Endodermal cell (in vitro differentiated cells): ENCODE results near the gene TTC13. TPM values are rescaled to one million over a fixed set of nuclear protein-coding genes. Genes with fewer than 3 reads are reported as not detected.

Experiments
- DNase-seq: peaks from one replicate; pipeline ENCODE4 v3.0.0-alpha.2; 2017
- H3K27ac ChIP-seq: 2 replicates; pipeline ENCODE4 v1.5.1; 2013; ENCODE audit warnings: mild to moderate bottlenecking, low read depth, low read length, moderate library complexity
- H3K27me3 ChIP-seq: 2 replicates; pipeline ENCODE4 v1.6.1; 2013; ENCODE audit warnings: mild to moderate bottlenecking, low read length, moderate library complexity; ENCODE audit not compliant: insufficient read depth, control insufficient read depth, poor library complexity, severe bottlenecking
- H3K36me3 ChIP-seq: 2 replicates; pipeline ENCODE4 v1.7.0; 2013; ENCODE audit warnings: mild to moderate bottlenecking, low read length, moderate library complexity; ENCODE audit not compliant: control insufficient read depth, insufficient read depth
- H3K4me1 ChIP-seq: one replicate; pipeline ENCODE4 v1.7.0; 2013; ENCODE audit warnings: low read length; ENCODE audit not compliant: control insufficient read depth, insufficient read depth
- H3K4me3 ChIP-seq: 2 replicates; pipeline ENCODE4 v1.5.1; 2013; ENCODE audit warnings: mild to moderate bottlenecking, low read length, moderate library complexity
- H3K9ac ChIP-seq: 2 replicates; pipeline ENCODE4 v1.6.1; 2013; ENCODE audit warnings: mild to moderate bottlenecking, low read length, moderate library complexity; ENCODE audit not compliant: poor library complexity, severe bottlenecking; ENCODE audit errors: extremely low read depth
- H3K9me3 ChIP-seq: 2 replicates; pipeline ENCODE4 v1.6.1; 2013; ENCODE audit warnings: mild to moderate bottlenecking, low read length, moderate library complexity; ENCODE audit not compliant: control insufficient read depth
- H3K27ac Mint-ChIP-seq: 2 replicates; pipeline ENCODE4 v1.8.0; 2020; ENCODE audit warnings: mixed read lengths
- H3K27me3 Mint-ChIP-seq: 2 replicates; pipeline ENCODE4 v1.8.0; 2021; ENCODE audit warnings: mild to moderate bottlenecking, mixed read lengths; ENCODE audit not compliant: insufficient read depth
- H3K36me3 Mint-ChIP-seq: 2 replicates; pipeline ENCODE4 v1.8.0; 2020; ENCODE audit warnings: low read depth, mixed read lengths
- H3K4me1 Mint-ChIP-seq: 2 replicates; pipeline ENCODE4 v1.8.0; 2020; ENCODE audit warnings: mixed read lengths
- H3K4me3 Mint-ChIP-seq: 2 replicates; pipeline ENCODE4 v1.8.0; 2020; ENCODE audit warnings: mild to moderate bottlenecking, moderate library complexity, mixed read lengths
- H3K9me3 Mint-ChIP-seq: 2 replicates; pipeline ENCODE4 v1.8.0; 2020; ENCODE audit warnings: mild to moderate bottlenecking, mixed read lengths
- WGBS, 2 experiments: methylation state at CpG; one replicate each; pipeline versions ENCODE4 v1.1.5 to v1.1.7; 2013; ENCODE audit warnings: missing lambda C conversion rate in 2 of 2, mixed read lengths in 1 of 2; ENCODE audit not compliant: insufficient coverage in 1 of 2, insufficient read length in 1 of 2; 5-methylcytosine and 5-hydroxymethylcytosine counted together
- total RNA-seq, 2 donors: library from RNA; stranded (reverse); fragmentation: NEBNext Ultra II Directional in 1 of 2; extraction: Animal tissue kit (Norgen Biotek cat#: 25700) in 1 of 2; gene quantifications; 2 replicates in 1 of 2; 3 replicates in 1 of 2; pipeline ENCODE4 v1.2.1, GENCODE V29; 2021
- TF ChIP-seq, protein P1 (sequence below): fragments of 200-600 bp; sonication (generic); conservative IDR thresholded peaks from 2 replicates; pipeline ENCODE4 v1.5.0; 2021; ENCODE audit warnings: antibody characterized with exemption, mild to moderate bottlenecking

The TTC13 gene
- total RNA-seq, 2 donors from 2014 or later = 12.4 to 14.5 TPM

GRCh38 chr1:230892018-230892491, 86.6 kb downstream of the TTC13 start:
- Mint-ChIP-seq H3K9me3 (no peaks in the 10 kb centered on the region), H3K4me3 (no peak overlapping the region), H3K36me3 (no peaks in the 10 kb centered on the region), H3K27me3 (peaks cover 13% of the 10 kb centered on the region), H3K4me1 (peaks cover 6% of the 10 kb centered on the region), H3K27ac (no peak overlapping the region)
- Histone ChIP-seq H3K36me3 (no peaks in the 10 kb centered on the region), H3K9ac (no peak overlapping the region), H3K9me3 (no peaks in the 10 kb centered on the region), H3K4me1 (no peaks in the 10 kb centered on the region), H3K4me3 (no peak overlapping the region), H3K27me3 (no peaks in the 10 kb centered on the region), H3K27ac (no peak overlapping the region)
- TF ChIP-seq, protein P1, sequence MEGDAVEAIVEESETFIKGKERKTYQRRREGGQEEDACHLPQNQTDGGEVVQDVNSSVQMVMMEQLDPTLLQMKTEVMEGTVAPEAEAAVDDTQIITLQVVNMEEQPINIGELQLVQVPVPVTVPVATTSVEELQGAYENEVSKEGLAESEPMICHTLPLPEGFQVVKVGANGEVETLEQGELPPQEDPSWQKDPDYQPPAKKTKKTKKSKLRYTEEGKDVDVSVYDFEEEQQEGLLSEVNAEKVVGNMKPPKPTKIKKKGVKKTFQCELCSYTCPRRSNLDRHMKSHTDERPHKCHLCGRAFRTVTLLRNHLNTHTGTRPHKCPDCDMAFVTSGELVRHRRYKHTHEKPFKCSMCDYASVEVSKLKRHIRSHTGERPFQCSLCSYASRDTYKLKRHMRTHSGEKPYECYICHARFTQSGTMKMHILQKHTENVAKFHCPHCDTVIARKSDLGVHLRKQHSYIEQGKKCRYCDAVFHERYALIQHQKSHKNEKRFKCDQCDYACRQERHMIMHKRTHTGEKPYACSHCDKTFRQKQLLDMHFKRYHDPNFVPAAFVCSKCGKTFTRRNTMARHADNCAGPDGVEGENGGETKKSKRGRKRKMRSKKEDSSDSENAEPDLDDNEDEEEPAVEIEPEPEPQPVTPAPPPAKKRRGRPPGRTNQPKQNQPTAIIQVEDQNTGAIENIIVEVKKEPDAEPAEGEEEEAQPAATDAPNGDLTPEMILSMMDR = no peak
- DNase-seq = no peak
- WGBS, 2 experiments = 93 to 94% methylated on average over 6 of the region's 6 CpGs

- Histone ChIP-seq H3K36me3 (no peaks in the 10 kb centered on the region), H3K9me3 (no peaks in the 10 kb centered on the region), H3K9ac (no peak overlapping the region), H3K27ac (no peak overlapping the region), H3K4me1 (no peaks in the 10 kb centered on the region), H3K4me3 (no peak overlapping the region), H3K27me3 (no peaks in the 10 kb centered on the region)
- H3K27ac Mint-ChIP-seq = no peak overlapping the region
- no peaks in the 10 kb centered on the region for H3K36me3 Mint-ChIP-seq
- H3K27me3 Mint-ChIP-seq = peaks cover 10% of the 10 kb centered on the region
- H3K4me1 Mint-ChIP-seq = peaks cover 6% of the 10 kb centered on the region
- H3K4me3 Mint-ChIP-seq = no peak overlapping the region
- TF ChIP-seq, protein P1 = no peak
- DNase-seq = no peak
- H3K9me3 Mint-ChIP-seq = no peaks in the 10 kb centered on the region
- WGBS, 2 experiments = 56 to 100% methylated on average over 1 to 2 of the region's 2 CpGs
Measured at GRCh38 chr1:230891413-230891812, 87.2 kb downstream of the TTC13 start.

- H3K27ac Mint-ChIP-seq = no peak overlapping the region
- peaks cover 9% of the 10 kb centered on the region for H3K4me1 Mint-ChIP-seq
- no peaks in the 10 kb centered on the region for H3K4me1 ChIP-seq
- TF ChIP-seq, protein P1 = no peak
- DNase-seq = no peak
- no peak overlapping the region for H3K27ac ChIP-seq
- H3K4me3 ChIP-seq = no peak overlapping the region
- H3K9me3 Mint-ChIP-seq = peaks cover 22% of the 10 kb centered on the region
- no peaks in the 10 kb centered on the region for H3K36me3 Mint-ChIP-seq
- H3K27me3 Mint-ChIP-seq = peaks cover 22% of the 10 kb centered on the region
- H3K9ac ChIP-seq = no peak overlapping the region
- H3K9me3 ChIP-seq = peaks cover 19% of the 10 kb centered on the region
- H3K36me3 ChIP-seq = no peaks in the 10 kb centered on the region
- H3K27me3 ChIP-seq = no peaks in the 10 kb centered on the region
- WGBS, 2 experiments = 67 to 90% methylated on average over 1 to 2 of the region's 2 CpGs
- no peak overlapping the region for H3K4me3 Mint-ChIP-seq
Measured at GRCh38 chr1:230884646-230885045, 94.0 kb downstream of the TTC13 start.
